Left renal cortex interstitium (tissue), 4 donors: Measurements from ENCODE around the gene CDC42EP3. TPM values are rescaled to one million over a fixed set of nuclear protein-coding genes. Genes with fewer than 3 reads are reported as not detected.

Source experiments
- DNase-seq, 4 donors: peaks; one replicate each; pipeline ENCODE4 v3.0.0-alpha.2; 2013; ENCODE audit warnings: low read depth in 4 of 4, low spot score in 2 of 4, missing footprints in 1 of 4
- polyA plus RNA-seq, 4 donors: library from polyadenylated mRNA; unstranded; fragments of 120-200 nt; gene quantifications; one replicate each; pipeline ENCODE4 v1.2.1, GENCODE V29; 2013; ENCODE audit not compliant: insufficient read length in 4 of 4

CDC42EP3 gene
- polyA plus RNA-seq, 4 donors, result 47.4 to 64.8 (median 57.5) TPM

DNA sequence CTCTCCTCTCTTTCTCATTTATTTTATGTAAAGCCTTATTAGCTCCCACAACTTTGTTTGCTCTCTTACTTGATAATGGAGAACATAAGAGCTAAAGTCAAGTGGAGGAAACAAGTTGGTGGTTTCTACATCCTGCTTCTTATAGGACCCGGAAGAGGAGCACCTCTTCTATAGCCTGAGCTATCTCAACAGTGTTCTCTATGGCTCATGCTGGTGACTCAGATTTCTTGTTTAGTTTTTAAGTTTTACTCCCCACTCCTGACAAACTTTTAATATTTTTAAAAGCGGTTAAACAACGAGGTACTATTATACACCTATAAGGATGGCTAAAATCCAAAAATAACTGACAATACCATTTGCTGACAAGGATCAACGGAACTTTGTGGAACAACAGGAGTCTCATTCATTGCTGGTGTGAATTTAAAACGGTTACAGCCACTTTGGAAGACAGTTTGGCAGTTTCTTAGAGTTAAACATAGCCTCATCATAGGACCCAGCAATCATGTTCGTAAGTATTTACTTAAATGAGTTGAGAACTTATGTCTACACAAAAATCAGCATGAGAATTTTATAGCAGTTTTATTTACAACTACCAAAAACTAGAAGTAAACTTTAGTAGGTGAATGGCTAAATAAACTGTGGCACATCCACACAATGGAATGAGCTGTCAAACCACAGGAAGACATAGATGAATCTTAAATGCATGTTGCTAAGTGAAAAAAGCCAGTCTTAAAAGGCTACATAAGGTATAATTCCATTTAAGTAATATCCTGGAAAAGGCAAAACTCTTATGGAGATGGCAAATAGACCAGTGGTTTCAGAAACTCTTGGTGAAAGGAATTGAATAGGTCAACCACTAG lies 12.7 kb upstream of the CDC42EP3 start:
- DNase-seq, result no peak

DNA sequence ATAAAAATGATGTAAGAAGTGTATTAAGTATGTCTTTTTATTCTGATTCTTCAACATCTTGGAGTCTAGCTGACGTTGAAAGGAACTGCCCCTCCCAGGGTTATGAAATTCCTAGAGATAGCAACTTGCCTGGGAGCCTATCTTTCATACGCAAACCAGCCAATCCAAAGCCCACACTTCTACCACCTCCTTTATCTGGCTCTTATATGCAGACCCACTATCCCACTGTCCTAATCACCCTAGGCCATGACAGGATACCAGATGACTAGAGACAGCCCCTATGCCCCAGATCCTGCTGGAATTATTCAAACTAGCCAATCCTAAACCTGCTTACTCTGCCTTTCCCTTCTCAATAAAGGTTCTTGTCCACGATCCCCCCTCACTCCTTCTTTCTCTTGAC lies 11.8 kb upstream of the CDC42EP3 start:
- DNase-seq, result no peak

DNA sequence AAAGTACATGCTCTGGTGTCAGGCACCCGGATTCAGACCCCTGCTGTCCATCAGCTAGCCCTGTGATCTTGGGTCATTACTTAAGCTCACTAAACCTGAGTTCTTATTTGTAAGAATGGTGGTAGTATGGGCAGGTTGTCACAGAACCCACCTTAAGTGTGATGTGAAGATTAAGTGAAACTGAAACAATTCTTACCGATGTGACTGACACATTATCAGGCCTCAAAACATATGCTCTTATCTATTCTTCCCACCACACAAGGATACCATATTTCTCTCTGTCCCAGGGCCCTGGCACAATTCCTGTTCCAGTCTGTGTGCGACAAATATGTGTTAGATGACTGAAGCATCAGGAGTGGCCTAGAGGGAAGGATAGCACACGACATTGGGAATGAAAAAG lies 11.0 kb upstream of the CDC42EP3 start:
- DNase-seq, result no peak

DNA sequence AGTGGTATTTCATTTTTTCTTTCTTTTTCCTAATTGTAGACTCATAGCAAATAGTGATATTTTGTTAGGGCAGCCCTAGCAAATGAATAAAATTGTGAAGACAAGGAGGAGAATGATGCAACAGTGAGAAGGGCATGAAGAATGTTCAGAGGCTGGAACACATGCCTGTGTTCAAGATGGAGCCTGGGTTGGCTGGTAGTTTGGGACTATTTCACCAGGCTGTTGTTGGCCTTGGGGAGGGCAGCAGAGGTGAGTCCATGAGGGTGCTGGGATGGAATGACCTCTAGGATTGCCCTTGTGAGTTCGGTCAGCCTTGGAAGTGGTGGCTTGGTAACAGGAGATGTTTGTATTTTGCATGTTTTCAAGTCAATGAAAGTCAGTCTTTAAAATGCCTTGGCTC lies 10.1 kb upstream of the CDC42EP3 start:
- no peak for DNase-seq

DNA sequence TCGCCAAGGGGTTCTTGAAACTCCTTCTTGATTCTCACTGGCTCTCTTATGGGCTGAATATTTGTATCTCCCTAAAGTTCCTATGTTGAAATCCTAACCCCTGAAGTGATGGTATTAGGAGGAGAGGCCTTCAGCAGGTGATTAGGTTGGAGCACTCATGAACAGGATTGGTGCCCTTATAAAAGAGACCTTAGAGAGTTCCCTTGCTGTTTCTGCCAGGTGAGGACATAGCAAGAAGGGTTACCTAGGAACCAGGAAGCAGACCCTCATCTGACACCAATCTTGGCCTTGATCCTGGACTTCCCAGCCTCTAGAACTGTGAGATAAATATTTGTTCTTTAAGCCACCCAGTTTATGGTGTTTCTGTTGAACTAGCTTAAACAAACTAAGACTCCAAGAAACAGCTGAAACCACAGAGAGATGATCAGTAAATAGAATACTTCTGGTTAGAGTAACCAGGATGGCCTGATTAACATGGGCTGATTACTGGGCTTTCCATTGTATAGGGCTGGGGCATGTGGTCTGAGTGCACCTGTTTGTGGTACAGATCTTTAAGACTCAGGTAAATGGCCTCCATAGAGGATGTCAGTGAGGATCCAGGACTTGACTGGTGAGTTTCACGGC lies 7.7 kb upstream of the CDC42EP3 start:
- DNase-seq, result no peak

DNA sequence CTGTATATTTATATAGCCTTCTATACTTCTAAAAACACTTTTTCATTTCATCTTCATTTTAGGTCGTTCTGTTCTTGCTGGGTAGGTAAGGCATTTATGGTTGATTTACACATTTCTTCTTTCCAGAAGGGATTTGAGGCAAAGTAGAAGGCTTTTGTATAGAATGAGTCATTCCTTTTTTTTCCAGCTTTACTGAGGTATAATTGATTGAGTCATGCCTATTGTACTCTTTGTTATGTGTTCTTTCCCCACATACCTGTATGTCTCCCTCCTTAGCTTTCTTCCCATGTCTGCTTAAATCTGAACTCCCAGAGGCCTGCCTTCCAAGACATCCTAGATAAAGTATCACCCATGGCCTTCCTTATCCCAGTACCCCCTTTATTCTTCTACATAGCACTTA lies 4.8 kb upstream of the CDC42EP3 start:
- no peak for DNase-seq

DNA sequence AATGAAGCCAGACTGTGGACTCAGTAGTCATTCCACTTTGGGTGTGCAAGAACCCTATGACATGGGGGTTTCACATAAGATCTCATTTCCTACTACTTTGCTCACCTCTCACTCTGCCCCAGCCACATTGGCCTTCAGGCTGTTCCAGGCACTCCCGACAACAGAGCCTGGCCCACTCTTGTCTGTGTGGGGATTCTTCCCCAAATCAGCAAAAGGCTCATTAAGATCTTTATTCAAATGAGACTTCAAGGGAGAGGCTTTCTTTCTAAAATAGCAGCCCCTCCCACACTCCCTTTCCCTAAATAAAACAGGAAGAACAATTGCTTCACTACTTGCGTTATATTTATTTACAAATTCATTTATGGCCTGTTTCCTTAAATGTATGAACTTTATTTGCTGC lies 3.5 kb upstream of the CDC42EP3 start:
- no peak for DNase-seq

DNA sequence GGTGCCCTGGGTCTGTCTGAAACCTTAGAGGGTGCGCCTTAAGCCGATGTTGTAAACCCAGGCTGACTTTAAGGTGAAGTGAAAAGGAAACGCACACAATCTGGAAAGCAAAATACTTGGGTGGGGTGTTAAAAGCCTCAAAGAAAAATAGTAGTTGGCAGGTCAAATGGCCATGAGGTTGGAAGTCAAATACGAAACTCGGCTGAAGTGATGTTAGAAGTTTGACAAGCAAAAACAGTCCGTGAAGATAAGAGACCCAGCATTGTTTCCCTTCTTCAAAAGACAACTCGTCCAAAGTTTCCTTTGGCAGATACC lies 1.4 kb upstream of the CDC42EP3 start:
- no peak for DNase-seq

DNA sequence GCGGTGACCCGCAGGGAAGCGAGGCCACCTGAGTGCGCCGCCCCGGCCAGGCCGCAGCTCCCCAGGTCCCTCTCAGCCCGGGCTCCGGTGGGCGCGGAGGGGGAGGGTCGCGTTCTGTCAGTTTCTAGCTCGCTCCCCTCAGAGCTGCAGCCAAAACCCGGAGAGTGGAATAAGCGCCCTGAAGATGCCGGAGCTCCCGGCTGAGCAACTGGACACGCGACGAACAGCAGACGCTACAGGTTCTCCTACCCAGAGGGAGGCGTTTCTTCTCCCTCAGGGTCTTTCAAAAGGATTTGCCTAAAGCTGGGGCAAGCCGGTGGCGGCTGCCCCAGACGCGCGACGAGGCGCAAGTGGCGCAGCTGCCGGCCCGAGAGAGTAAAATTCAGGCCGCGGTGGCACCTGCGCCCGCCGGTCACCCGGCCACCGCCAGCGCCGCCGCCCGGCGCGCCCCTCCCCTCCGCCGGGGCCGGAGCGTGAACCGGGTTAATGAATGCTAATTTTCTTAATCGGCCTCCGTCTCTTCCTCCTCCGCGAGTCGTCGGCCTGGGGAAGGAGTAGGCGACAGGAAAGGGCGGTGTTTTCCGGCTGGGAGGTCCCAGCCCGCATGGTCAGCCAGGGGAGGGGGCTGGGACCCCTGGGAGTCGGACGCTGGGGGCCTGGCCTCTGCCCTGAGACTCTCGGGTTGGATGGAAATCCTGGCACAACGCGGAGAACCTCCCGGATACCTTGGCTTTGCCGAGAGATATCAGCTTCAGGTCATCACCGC lies 845 bp upstream of the CDC42EP3 start:
- DNase-seq, result peak; percentile 81 to 93 (median 92)

DNA sequence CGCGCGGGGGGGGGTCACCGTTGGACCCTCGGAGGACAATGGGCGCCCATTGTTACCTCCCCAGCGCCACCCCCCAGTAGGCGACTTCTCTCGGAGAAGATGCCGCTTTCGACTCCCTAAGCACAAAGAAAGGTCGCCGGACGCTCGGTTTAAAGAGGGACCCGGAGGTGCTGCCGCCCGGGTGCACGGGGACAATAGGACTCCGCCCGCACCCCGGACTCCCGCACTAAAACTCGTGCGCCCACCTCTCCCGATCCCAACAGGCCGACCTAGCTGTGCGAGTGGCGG lies 318 bp upstream of the CDC42EP3 start:
- no peak for DNase-seq

DNA sequence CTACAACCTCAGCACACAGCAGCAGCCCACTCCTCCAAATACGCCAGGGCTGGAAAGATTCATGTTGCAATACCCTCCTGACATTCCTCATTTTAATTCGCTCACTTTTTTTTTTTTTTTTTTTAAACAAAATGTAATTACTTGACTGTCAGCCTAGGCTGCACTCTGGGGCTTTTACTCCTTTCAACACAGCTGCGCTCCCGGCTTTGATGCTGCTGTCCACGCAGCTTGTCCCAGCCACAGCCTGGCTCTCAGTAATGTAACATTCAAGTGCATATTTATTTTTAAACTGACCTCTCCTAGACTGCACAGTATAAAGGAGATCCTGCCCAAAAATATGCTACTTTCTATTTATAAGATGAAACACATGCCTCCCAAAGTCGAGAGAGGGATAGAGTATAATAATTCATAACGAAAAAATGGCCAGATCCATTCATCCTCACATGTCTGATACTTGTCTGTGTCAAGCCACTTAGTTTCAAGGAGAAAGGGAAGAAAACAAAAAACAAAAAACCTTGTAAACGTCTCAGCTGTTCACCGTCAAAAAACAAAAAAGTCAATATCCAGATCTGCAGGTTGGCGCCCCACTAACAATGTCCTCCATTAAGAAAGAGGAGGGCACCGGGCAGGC lies 949 bp downstream of the CDC42EP3 start:
- DNase-seq, result no peak

DNA sequence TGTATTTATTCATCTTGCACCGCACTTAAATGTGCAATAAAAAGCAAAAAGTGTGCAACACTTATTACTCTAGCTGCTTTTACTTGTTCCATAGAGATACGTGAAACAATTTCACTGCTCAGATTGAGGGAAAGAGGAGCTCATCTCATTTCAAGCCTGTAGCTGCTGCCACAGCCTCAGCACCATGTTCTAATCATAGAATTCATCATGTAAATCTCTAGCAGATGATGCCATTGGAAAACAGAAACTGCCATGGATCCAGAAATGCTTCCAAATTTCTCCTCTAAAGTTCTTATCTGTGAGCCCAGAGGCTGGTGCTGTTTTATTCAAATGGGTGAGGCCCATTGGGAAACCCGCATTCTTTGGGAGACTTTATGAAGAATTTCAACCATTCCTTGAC lies 2.0 kb downstream of the CDC42EP3 start:
- DNase-seq, result no peak

DNA sequence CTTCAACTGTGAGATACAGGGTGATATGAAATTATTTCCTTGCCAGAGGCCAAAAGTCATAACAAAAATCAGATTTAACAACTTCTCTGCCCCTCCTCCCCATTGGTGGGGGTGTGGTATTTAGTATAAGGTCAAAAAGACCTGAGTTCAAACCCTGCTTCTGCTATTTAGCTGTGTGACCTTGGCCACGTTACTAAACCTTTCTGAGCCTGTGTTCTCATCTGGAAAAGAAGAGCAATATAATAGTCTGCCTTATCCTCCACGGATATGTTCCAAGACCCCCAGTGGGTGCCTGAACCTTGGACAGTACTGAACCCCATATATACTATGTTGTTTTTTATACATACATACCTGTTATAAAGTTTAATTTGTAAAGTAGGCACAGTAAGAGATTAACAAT lies 3.7 kb downstream of the CDC42EP3 start:
- DNase-seq, result no peak

DNA sequence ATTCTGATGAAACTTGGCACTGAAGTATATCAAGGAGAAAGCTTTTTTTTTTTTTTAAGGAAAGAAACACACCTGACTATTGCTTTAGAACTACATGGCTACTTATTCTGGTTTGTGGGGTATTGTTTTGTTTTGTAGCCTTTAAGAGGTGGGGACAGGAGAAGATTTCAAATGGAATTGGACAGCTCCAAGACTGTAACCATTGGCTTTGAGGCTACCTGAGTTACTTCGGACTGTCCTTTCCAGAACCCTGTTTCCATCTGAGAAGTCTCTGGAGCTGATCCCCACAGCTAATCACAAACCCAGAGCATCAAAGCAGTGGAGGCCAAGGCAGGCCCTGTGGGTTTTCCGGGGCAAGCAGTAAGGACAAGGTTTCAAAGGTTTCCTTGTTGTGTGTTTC lies 4.7 kb downstream of the CDC42EP3 start:
- no peak for DNase-seq

DNA sequence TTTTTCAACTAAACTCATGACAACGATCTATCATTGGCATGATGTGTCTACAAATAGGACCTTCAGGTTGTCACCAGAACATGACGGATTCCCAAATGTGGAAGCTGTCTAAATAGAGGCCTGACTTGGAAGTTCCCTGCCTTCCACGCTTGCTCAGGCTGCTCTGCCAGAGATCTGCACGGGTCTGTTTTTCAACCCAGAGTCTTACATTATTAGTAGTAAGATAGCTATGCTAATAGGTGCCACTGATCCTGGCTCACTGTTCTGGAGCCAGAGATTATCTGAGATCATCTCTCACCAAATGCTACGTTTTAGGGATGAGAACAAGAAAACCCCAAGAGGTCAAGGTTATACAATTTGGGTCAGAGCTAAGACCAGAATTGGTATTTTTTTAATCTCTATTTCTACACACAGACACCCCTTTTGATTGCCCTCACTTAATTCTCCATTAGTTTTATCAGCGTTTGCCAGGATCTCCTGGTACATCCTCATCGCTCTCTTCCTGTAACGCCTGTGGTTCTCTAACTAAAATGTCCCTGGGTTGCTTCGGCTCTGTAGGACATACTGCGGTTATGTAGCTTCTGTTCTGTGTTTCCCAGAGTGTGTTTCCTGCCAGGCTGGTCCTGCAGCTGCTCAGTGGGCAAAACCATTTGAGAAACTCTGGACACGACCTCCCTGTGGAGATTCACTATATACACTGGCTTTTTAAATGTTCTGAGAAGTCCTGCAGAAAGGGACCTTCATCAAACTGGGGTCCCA lies 5.7 kb downstream of the CDC42EP3 start:
- no peak for DNase-seq

DNA sequence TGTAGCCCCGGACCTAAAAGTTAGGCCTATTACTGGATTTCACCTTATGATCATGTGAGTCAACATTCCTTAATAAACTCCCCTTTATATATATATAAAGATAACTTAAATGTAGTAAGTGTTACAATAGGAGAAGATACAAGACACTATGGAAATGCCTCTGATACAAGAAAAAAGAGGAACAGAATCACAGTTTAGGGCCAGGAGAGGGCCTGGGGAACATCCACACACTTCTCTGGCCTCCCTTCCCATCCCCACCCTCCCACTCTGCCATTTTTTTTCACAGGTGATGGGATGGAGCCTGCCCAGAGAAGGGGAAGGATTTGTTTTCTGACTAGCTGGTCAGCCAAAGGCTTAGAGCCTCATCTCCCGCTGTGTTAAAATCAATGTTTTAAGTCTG lies 6.4 kb downstream of the CDC42EP3 start:
- DNase-seq, result no peak

DNA sequence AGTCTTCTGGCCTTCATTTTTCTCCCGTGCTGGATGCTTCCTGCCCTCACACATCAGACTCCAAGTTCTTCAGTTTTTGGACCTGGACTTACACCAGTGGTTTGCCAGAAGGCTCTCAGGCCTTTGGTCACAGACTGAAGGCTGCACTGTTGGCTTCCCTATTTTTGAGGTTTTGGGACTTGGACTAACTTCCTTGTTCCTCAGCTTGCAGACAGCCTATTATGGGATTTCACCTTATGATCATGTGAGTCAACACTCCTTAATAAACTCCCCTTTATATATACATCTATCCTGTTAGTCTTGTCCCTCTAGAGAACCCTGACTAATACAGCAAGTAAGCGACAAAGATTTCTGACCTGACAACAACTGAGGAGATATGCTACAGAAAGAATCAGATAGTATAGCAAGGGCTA lies 7.2 kb downstream of the CDC42EP3 start:
- DNase-seq, result no peak

DNA sequence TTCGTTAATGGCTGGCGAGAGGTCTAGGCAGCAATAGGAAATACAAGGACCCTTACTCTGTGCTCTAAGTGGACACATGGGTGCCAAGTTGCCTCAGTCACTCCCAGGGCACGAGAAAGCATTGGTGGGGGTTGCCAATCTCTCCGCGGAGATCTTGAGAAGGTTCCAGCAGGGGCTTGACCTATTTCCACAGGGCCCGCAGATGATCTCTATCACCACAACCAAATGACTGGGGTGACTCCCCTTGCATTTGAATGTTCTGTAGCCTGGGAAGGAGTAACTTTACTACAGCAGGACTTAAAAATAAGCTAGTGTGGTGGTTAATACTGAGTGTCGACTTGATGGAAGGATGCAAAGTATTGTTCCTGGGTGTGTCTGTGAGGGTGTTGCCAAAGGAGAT lies 8.1 kb downstream of the CDC42EP3 start:
- DNase-seq, result no peak

DNA sequence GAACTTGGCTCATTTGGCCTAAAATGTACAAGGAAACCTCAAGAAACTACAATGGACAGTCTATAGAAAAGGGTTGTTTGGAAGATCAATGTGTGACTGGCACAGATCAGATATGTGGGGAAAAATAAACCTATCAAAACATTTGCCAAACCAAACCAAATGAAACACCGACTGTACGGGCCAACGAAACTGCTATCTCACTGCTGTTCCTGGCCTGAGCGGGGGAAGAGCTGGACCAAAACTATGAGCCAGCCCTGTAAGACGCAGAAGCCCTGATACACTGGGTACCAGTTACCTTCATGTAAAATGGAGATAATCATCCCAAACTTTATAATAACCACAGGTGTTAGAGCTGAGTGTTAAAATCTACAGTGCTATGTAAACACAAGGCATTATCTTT lies 11.7 kb downstream of the CDC42EP3 start:
- DNase-seq, result no peak

DNA sequence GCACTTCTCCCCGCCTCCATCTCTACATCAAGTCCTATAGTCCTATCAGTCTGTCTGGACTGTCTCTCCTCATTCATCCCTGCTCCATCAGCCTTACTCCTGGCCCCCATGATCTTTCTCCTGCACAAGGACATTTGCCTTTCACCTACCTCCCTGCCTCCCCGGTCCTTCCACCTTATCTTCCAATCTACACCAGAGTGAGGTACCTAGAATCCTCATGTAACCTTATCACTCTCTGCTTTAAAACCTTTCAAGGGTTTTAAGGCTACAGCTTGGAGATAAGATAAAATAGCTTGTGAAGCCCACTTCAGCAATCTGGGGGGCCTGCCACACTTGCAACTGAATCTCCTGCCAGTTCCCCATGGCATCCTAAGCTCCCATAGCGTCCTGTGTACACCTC lies 12.8 kb downstream of the CDC42EP3 start:
- DNase-seq, result no peak

DNA sequence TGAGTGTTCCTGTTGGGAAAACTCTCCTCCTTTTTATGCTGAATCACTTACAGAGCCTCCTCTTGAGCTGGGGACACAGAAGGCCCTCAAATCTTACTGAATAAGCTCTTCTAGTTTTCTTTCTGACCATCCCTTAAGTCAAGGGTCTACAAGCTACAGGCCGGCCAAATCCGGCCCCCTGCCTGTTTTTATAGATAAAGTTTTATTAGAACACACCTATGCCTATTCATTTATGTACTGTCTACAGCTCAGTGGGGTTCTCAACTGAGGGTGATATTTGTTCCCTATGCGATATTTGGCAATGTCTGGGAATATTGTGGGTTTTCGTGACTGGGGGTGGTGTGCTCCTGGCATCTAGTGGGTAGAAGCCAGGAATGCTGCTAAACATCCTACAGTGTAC lies 14.0 kb downstream of the CDC42EP3 start:
- DNase-seq, result no peak
